Epithelial cell of proximal tubule (primary cell): ENCODE measurements around the gene B4GALNT4. TPM values are rescaled to one million over a fixed set of nuclear protein-coding genes. Genes with fewer than 3 reads are reported as not detected.
"Not testable (repeated sequence)": the region's sequence is repeated elsewhere in the genome, so short reads cannot be mapped to it uniquely, and the experiment has no call there.

Source experiments
- DNase-seq: peaks from one replicate; pipeline ENCODE4 v3.0.0-alpha.2; 2011; ENCODE audit warnings: low read depth
- H3K4me3 ChIP-seq: 2 replicates; pipeline ENCODE4 v1.5.1; 2011; ENCODE audit warnings: low read depth, mild to moderate bottlenecking, low read length
- CTCF ChIP-seq: conservative IDR thresholded peaks from 2 replicates; pipeline ENCODE4 v1.5.1; 2012; ENCODE audit warnings: low read depth, mild to moderate bottlenecking, low read length
- total RNA-seq: library from RNA; depleted of rRNA; stranded (reverse); fragments of >200 nt; gene quantifications from 2 replicates; pipeline ENCODE4 v1.2.3, GENCODE V29; 2015

Gene B4GALNT4
- total RNA-seq, 1 donor from 2014 or later = 24.4 TPM

- DNase-seq = no peak
- TF ChIP-seq CTCF = no peak
These were observed 29.5 kb downstream of the B4GALNT4 start for GRCh38 chr11:398826-399225.

GRCh38 chr11:399731-400211, 30.5 kb downstream of the B4GALNT4 start:
- no peak overlapping the region for H3K4me3 ChIP-seq
- no peak for DNase-seq
- no peak for TF ChIP-seq CTCF

More at GRCh38 chr11:398826-399225, 29.5 kb downstream of the B4GALNT4 start:
- H3K4me3 ChIP-seq = no peak overlapping the region

- no peak overlapping the region for H3K4me3 ChIP-seq
- TF ChIP-seq CTCF = no peak
- no peak for DNase-seq
These were observed 31.0 kb downstream of the B4GALNT4 start for GRCh38 chr11:400241-400689.

GRCh38 chr11:401196-401595, 31.9 kb downstream of the B4GALNT4 start:
- not testable (repeated sequence) for DNase-seq, H3K4me3 ChIP-seq

- no peak for TF ChIP-seq CTCF
- DNase-seq = no peak
- H3K4me3 ChIP-seq = no peak overlapping the region
These were observed 33.9 kb downstream of the B4GALNT4 start for GRCh38 chr11:403021-403760.

- H3K4me3 ChIP-seq = no peak overlapping the region
- TF ChIP-seq CTCF = no peak
- no peak for DNase-seq
These were observed 34.6 kb downstream of the B4GALNT4 start for GRCh38 chr11:403761-404431.

- H3K4me3 ChIP-seq = no peak overlapping the region
- DNase-seq = no peak
- TF ChIP-seq CTCF = no peak
These were observed 35.4 kb downstream of the B4GALNT4 start for GRCh38 chr11:404551-405264.
